ENCODE data around the gene PAXX.

The PAXX gene

GRCh38 chr9:137034709-137035506 is 42.7 kb downstream of the PAXX start:
- peak; percentile 82 for DNase-seq

- no peak for DNase-seq
Measured at GRCh38 chr9:137035507-137035834, 43.2 kb downstream of the PAXX start.

- DNase-seq = no peak
Measured at GRCh38 chr9:137035937-137036336, 43.7 kb downstream of the PAXX start.

- DNase-seq = no peak
Measured at GRCh38 chr9:137037035-137037434, 44.8 kb downstream of the PAXX start.

- DNase-seq = no peak
Measured at GRCh38 chr9:137037483-137037882, 45.3 kb downstream of the PAXX start.

GRCh38 chr9:137038916-137039315 is 46.7 kb downstream of the PAXX start:
- no peak for DNase-seq

- DNase-seq = no peak
Measured at GRCh38 chr9:137039611-137040366, 47.6 kb downstream of the PAXX start.

- no peak for DNase-seq
Measured at GRCh38 chr9:137040568-137040967, 48.3 kb downstream of the PAXX start.

- no peak for DNase-seq
Measured at GRCh38 chr9:137041124-137041523, 48.9 kb downstream of the PAXX start.

- DNase-seq = no peak
Measured at GRCh38 chr9:137042751-137043727, 50.8 kb downstream of the PAXX start.

Data from MV-4-11 (cell line).